ENCODE results near the gene FGFBP1. TPM values are rescaled to one million over a fixed set of nuclear protein-coding genes. Genes with fewer than 3 reads are reported as not detected.

The FGFBP1 gene
- total RNA-seq, 1 donor from 2014 or later, result not detected

DNA sequence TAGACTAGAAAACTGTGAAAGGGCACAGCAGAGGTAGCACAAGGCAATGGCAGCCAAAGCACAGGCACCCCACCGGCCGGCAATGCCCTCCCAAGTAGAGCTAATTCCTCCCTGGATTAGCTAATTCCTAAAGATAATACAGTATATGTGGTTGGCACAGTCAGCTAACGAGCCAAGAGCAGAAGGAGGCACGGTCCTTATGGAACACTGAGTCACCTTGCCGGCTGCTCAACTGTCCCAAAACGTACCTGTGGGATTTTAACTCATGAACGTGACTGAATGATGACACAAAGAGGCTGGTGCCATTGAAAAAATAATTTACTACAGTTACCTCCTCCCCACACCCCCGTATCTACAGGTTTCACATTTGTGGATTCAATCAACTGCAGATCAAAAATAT, 9.1 kb upstream of the FGFBP1 start:
- TF ChIP-seq, protein P1, sequence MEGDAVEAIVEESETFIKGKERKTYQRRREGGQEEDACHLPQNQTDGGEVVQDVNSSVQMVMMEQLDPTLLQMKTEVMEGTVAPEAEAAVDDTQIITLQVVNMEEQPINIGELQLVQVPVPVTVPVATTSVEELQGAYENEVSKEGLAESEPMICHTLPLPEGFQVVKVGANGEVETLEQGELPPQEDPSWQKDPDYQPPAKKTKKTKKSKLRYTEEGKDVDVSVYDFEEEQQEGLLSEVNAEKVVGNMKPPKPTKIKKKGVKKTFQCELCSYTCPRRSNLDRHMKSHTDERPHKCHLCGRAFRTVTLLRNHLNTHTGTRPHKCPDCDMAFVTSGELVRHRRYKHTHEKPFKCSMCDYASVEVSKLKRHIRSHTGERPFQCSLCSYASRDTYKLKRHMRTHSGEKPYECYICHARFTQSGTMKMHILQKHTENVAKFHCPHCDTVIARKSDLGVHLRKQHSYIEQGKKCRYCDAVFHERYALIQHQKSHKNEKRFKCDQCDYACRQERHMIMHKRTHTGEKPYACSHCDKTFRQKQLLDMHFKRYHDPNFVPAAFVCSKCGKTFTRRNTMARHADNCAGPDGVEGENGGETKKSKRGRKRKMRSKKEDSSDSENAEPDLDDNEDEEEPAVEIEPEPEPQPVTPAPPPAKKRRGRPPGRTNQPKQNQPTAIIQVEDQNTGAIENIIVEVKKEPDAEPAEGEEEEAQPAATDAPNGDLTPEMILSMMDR (IDR thresholded peaks at IDR 0.05), result no peak
- Mint-ChIP-seq H3K9me3 (ENCODE audit: unreplicated experiment) (no peaks in the 10 kb centered on the region), H3K4me1 (ENCODE audit: unreplicated experiment) (no peaks in the 10 kb centered on the region), H3K27me3 (ENCODE audit: unreplicated experiment) (no peaks in the 10 kb centered on the region), H3K4me3 (ENCODE audit: unreplicated experiment) (no peak overlapping the region), H3K27ac (ENCODE audit: unreplicated experiment) (no peak overlapping the region), H3K36me3 (ENCODE audit: unreplicated experiment) (no peaks in the 10 kb centered on the region)
- DNase-seq (ENCODE audit: extremely low spot score, unreplicated experiment), result no peak

DNA sequence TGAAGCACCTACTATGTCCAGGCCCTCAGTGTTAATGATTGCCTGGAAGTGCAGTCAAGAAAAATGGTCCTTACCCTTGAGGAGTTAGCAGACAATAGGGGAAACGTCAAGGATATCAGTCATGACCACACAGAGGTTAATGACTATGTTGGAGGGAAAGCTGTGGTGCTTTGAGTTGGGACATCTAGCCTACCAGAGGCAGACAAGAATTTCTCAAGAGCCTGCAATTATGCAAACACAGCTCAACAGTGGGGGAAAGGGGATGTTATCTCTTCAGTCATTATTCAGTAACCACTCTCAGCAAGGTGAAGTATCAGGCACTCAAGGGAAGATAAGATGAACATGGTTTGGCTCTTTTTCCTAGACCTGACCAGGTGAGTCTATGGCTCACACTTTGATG, 7.0 kb upstream of the FGFBP1 start:
- Mint-ChIP-seq H3K27ac (ENCODE audit: unreplicated experiment) (no peak overlapping the region), H3K4me3 (ENCODE audit: unreplicated experiment) (no peak overlapping the region), H3K27me3 (ENCODE audit: unreplicated experiment) (peaks cover 2% of the 10 kb centered on the region), H3K9me3 (ENCODE audit: unreplicated experiment) (no peaks in the 10 kb centered on the region), H3K36me3 (ENCODE audit: unreplicated experiment) (no peaks in the 10 kb centered on the region), H3K4me1 (ENCODE audit: unreplicated experiment) (no peaks in the 10 kb centered on the region)
- no peak for DNase-seq (ENCODE audit: extremely low spot score, unreplicated experiment)
- TF ChIP-seq, protein P1 (IDR thresholded peaks at IDR 0.05), result no peak

GRCh38 chr4:15944895-15945294, 6.4 kb upstream of the FGFBP1 start:
- H3K4me3 Mint-ChIP-seq (ENCODE audit: unreplicated experiment), result no peak overlapping the region
- no peaks in the 10 kb centered on the region for H3K4me1 Mint-ChIP-seq (ENCODE audit: unreplicated experiment)
- no peak for DNase-seq (ENCODE audit: extremely low spot score, unreplicated experiment)

GRCh38 chr4:15942283-15942682, 3.7 kb upstream of the FGFBP1 start:
- TF ChIP-seq, protein P1 (IDR thresholded peaks at IDR 0.05), result no peak
- Mint-ChIP-seq H3K4me1 (ENCODE audit: unreplicated experiment) (no peaks in the 10 kb centered on the region), H3K4me3 (ENCODE audit: unreplicated experiment) (no peak overlapping the region), H3K9me3 (ENCODE audit: unreplicated experiment) (no peaks in the 10 kb centered on the region), H3K36me3 (ENCODE audit: unreplicated experiment) (no peaks in the 10 kb centered on the region), H3K27me3 (ENCODE audit: unreplicated experiment) (peaks cover 2% of the 10 kb centered on the region), H3K27ac (ENCODE audit: unreplicated experiment) (no peak overlapping the region)
- no peak for DNase-seq (ENCODE audit: extremely low spot score, unreplicated experiment)

More at GRCh38 chr4:15944895-15945294, 6.4 kb upstream of the FGFBP1 start:
- no peaks in the 10 kb centered on the region for H3K9me3 Mint-ChIP-seq (ENCODE audit: unreplicated experiment)
- H3K27ac Mint-ChIP-seq (ENCODE audit: unreplicated experiment), result no peak overlapping the region
- TF ChIP-seq, protein P1 (IDR thresholded peaks at IDR 0.05), result no peak
- H3K36me3 Mint-ChIP-seq (ENCODE audit: unreplicated experiment), result no peaks in the 10 kb centered on the region
- H3K27me3 Mint-ChIP-seq (ENCODE audit: unreplicated experiment), result peaks cover 2% of the 10 kb centered on the region

DNA sequence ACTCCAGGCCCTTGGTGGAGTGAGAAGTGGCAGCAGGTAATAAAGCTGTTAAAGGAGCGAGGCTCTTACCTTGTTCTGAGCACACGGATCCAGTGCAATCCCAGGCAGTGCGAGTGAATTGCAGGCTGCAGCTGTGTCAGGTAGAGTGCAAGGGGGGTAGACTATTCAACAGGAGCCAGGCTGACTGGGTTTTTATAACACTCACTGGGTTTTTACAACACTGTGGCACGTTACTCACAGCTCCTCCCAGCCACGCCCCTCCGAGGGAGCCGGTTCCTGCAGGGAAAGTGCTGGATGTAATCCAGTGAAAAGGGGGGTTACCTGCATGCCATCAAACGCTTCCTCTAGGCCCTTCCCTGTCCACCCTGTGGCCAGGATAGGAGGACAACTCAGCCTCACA, 358 bp downstream of the FGFBP1 start:
- TF ChIP-seq, protein P1 (IDR thresholded peaks at IDR 0.05), result no peak
- DNase-seq (ENCODE audit: extremely low spot score, unreplicated experiment), result no peak
- Mint-ChIP-seq H3K27me3 (ENCODE audit: unreplicated experiment) (peaks cover 2% of the 10 kb centered on the region), H3K9me3 (ENCODE audit: unreplicated experiment) (no peaks in the 10 kb centered on the region), H3K36me3 (ENCODE audit: unreplicated experiment) (no peaks in the 10 kb centered on the region), H3K27ac (ENCODE audit: unreplicated experiment) (no peak overlapping the region), H3K4me1 (ENCODE audit: unreplicated experiment) (no peaks in the 10 kb centered on the region), H3K4me3 (ENCODE audit: unreplicated experiment) (no peak overlapping the region)

All from osteocyte (in vitro differentiated cells).